Endodermal cell (in vitro differentiated cells): ENCODE data around the gene CSNK1D. TPM values are rescaled to one million over a fixed set of nuclear protein-coding genes. Genes with fewer than 3 reads are reported as not detected.

Source experiments
- DNase-seq: peaks from one replicate; pipeline ENCODE4 v3.0.0-alpha.2; 2017
- H3K27ac ChIP-seq: 2 replicates; pipeline ENCODE4 v1.5.1; 2013; ENCODE audit warnings: mild to moderate bottlenecking, low read depth, low read length, moderate library complexity
- H3K27me3 ChIP-seq: 2 replicates; pipeline ENCODE4 v1.6.1; 2013; ENCODE audit warnings: mild to moderate bottlenecking, low read length, moderate library complexity; ENCODE audit not compliant: insufficient read depth, control insufficient read depth, poor library complexity, severe bottlenecking
- H3K36me3 ChIP-seq: 2 replicates; pipeline ENCODE4 v1.7.0; 2013; ENCODE audit warnings: mild to moderate bottlenecking, low read length, moderate library complexity; ENCODE audit not compliant: control insufficient read depth, insufficient read depth
- H3K4me1 ChIP-seq: one replicate; pipeline ENCODE4 v1.7.0; 2013; ENCODE audit warnings: low read length; ENCODE audit not compliant: control insufficient read depth, insufficient read depth
- H3K4me3 ChIP-seq: 2 replicates; pipeline ENCODE4 v1.5.1; 2013; ENCODE audit warnings: mild to moderate bottlenecking, low read length, moderate library complexity
- H3K9ac ChIP-seq: 2 replicates; pipeline ENCODE4 v1.6.1; 2013; ENCODE audit warnings: mild to moderate bottlenecking, low read length, moderate library complexity; ENCODE audit not compliant: poor library complexity, severe bottlenecking; ENCODE audit errors: extremely low read depth
- H3K9me3 ChIP-seq: 2 replicates; pipeline ENCODE4 v1.6.1; 2013; ENCODE audit warnings: mild to moderate bottlenecking, low read length, moderate library complexity; ENCODE audit not compliant: control insufficient read depth
- H3K27ac Mint-ChIP-seq: 2 replicates; pipeline ENCODE4 v1.8.0; 2020; ENCODE audit warnings: mixed read lengths
- H3K27me3 Mint-ChIP-seq: 2 replicates; pipeline ENCODE4 v1.8.0; 2021; ENCODE audit warnings: mild to moderate bottlenecking, mixed read lengths; ENCODE audit not compliant: insufficient read depth
- H3K36me3 Mint-ChIP-seq: 2 replicates; pipeline ENCODE4 v1.8.0; 2020; ENCODE audit warnings: low read depth, mixed read lengths
- H3K4me1 Mint-ChIP-seq: 2 replicates; pipeline ENCODE4 v1.8.0; 2020; ENCODE audit warnings: mixed read lengths
- H3K4me3 Mint-ChIP-seq: 2 replicates; pipeline ENCODE4 v1.8.0; 2020; ENCODE audit warnings: mild to moderate bottlenecking, moderate library complexity, mixed read lengths
- H3K9me3 Mint-ChIP-seq: 2 replicates; pipeline ENCODE4 v1.8.0; 2020; ENCODE audit warnings: mild to moderate bottlenecking, mixed read lengths
- WGBS, 2 experiments: methylation state at CpG; one replicate each; pipeline versions ENCODE4 v1.1.5 to v1.1.7; 2013; ENCODE audit warnings: missing lambda C conversion rate in 2 of 2, mixed read lengths in 1 of 2; ENCODE audit not compliant: insufficient coverage in 1 of 2, insufficient read length in 1 of 2; 5-methylcytosine and 5-hydroxymethylcytosine counted together
- total RNA-seq, 2 donors: library from RNA; stranded (reverse); fragmentation: NEBNext Ultra II Directional in 1 of 2; extraction: Animal tissue kit (Norgen Biotek cat#: 25700) in 1 of 2; gene quantifications; 2 replicates in 1 of 2; 3 replicates in 1 of 2; pipeline ENCODE4 v1.2.1, GENCODE V29; 2021
- TF ChIP-seq, protein P1 (sequence below): fragments of 200-600 bp; sonication (generic); conservative IDR thresholded peaks from 2 replicates; pipeline ENCODE4 v1.5.0; 2021; ENCODE audit warnings: antibody characterized with exemption, mild to moderate bottlenecking

CSNK1D gene
- total RNA-seq, 2 donors from 2014 or later, result 104 to 143 TPM

DNA sequence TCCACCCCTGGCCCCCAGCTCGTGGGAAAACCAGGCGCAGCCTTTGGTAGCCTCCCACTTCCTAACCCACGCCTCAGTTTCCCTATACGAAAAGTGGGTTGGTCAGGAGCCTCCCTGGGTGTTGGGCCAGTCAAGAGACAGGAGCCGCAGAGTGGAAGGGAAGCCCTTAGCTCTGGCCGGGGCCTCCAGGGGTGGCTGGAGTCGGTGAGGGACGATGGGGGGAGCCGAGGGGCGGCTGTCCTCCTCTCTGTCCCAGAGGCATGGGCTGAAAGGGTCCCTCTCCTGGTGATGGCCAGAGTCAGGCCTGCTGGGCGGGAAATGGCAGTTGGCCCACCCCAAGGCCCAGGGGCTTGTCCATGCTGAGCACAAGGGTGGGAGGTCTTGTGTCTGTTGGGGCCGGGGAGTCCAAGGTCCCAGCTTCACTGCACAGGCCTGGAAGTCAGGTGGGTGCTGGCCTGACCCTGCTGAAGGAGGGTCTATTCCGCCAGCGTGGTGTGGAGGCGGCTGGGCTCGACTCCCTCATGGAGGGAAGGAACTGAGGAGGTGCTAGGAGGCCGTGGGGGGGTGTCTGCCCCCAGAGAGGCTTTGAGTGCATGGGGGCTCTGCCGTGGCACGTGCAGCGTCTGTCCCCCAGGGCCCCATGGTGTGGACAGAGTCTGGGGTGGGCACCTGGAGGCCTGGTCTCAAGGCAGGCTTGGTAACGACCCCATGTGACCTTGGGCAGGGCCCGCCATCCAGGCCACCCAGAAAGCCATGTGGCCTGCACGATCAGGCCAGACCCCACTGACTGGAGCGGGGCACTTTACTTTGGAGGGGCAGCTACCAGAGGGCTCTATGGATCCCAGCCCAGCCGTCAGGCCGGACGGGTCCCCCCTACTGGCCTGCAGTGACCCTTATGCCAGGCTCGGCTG, 43.5 kb downstream of the CSNK1D start:
- Histone ChIP-seq H3K27ac (no peak overlapping the region), H3K27me3 (peaks cover 30% of the 10 kb centered on the region), H3K9me3 (no peaks in the 10 kb centered on the region), H3K36me3 (no peaks in the 10 kb centered on the region), H3K4me1 (peaks cover 6% of the 10 kb centered on the region), H3K9ac (no peak overlapping the region), H3K4me3 (peak overlapping the region; percentile 60)
- Mint-ChIP-seq H3K4me3 (peak overlapping the region; percentile 55), H3K27ac (no peak overlapping the region), H3K27me3 (peaks cover 19% of the 10 kb centered on the region), H3K36me3 (no peaks in the 10 kb centered on the region), H3K9me3 (no peaks in the 10 kb centered on the region), H3K4me1 (no peaks in the 10 kb centered on the region)
- TF ChIP-seq, protein P1, sequence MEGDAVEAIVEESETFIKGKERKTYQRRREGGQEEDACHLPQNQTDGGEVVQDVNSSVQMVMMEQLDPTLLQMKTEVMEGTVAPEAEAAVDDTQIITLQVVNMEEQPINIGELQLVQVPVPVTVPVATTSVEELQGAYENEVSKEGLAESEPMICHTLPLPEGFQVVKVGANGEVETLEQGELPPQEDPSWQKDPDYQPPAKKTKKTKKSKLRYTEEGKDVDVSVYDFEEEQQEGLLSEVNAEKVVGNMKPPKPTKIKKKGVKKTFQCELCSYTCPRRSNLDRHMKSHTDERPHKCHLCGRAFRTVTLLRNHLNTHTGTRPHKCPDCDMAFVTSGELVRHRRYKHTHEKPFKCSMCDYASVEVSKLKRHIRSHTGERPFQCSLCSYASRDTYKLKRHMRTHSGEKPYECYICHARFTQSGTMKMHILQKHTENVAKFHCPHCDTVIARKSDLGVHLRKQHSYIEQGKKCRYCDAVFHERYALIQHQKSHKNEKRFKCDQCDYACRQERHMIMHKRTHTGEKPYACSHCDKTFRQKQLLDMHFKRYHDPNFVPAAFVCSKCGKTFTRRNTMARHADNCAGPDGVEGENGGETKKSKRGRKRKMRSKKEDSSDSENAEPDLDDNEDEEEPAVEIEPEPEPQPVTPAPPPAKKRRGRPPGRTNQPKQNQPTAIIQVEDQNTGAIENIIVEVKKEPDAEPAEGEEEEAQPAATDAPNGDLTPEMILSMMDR, result no peak
- 79 to 84% methylated on average over 15 to 28 of the region's 28 CpGs for WGBS, 2 experiments
- DNase-seq, result peak; percentile 68

DNA sequence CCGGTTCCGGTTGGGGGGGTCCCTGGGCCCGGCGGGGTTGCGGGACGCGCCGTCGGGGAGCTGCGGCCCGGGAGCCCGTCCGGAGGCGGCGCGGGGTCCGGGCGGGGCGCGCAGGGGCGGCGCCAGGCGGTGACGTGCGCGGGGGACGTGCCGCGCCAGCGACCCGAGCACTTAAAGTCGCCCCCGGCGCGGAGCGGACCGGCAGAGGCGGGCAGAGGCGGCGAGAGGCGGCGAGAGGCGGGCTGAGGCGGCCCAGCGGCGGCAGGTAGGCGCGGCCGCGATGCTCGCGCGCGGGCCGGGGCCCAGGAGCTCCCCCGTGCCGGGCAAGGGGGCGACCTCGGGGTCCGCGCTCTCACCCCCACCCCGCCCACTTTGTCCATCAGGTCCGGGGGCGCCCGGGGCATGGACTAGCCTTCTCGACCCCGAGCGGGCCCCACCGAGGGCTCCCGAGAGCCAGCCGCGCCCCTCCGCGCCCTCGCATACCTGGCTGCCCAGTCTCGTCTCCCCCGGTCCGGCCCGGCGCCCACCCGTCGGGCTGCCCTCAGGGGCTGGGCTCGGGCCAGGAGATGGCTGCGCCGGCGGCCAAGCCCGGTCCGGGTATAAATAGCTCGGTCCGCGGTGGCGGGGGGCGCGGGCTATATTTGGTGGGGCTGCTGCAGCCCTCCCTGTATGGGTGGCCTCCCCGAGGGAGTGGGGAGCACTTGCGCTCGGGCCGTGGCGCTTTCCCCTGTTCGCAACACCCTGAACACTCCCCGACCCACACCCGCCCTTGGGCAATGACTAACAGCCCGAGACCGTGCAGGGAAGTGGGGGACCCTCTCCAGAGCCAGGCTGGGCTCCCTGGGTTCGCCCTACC, 44.4 kb downstream of the CSNK1D start, which contains the start of gene SLC16A3:
Gene SLC16A3 (plus strand): TSS at position 201 of the 856 bp plus-strand sequence. CDS start 6,967 bp downstream, outside the sequence.
- Histone ChIP-seq H3K4me1 (peaks cover 6% of the 10 kb centered on the region), H3K36me3 (no peaks in the 10 kb centered on the region), H3K27me3 (peaks cover 30% of the 10 kb centered on the region), H3K4me3 (peak within 1 kb of the TSS; percentile 60), H3K9me3 (no peaks in the 10 kb centered on the region), H3K27ac (no peak within 1 kb of the TSS), H3K9ac (no peak within 1 kb of the TSS)
- 7 to 19% methylated on average over 13 to 104 of the region's 105 CpGs for WGBS, 2 experiments
- Mint-ChIP-seq H3K27ac (no peak within 1 kb of the TSS), H3K9me3 (peaks cover 3% of the 10 kb centered on the region), H3K4me3 (peak within 1 kb of the TSS; percentile 55), H3K36me3 (no peaks in the 10 kb centered on the region), H3K27me3 (peaks cover 23% of the 10 kb centered on the region), H3K4me1 (no peaks in the 10 kb centered on the region)
- DNase-seq, result peak; percentile 88
- TF ChIP-seq, protein P1, result no peak

DNA sequence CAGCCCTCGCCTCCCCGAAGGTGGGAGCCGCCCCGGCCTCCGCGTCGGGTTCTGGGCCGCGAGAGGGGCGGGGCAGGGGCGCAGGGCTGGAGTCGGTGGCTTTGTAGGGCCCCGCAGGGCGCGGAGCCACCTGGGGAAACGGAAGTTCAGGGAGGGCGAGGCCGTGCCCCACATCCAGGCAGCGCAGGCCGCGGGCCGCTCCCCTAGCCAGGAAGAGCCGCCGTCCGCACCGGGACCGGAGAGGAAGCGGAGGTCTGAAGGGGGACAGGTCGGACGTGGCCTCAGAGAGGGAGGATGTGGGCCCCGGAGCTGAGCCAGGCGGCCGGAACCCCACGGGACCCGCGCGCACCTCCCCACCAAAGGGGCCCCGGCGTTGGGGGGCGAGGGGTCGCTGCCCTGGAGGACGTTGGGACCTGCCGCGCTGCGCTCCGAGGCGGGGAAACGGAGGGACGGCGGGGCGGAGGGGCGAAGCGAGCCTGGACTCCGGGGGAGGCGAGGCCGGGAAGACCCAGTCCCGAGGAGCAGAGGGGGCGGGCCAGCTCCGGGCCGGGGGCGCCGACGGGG, 45.1 kb downstream of the CSNK1D start:
- H3K27me3 Mint-ChIP-seq, result peaks cover 26% of the 10 kb centered on the region
- no peak overlapping the region for H3K27ac Mint-ChIP-seq

More for the DNA sequence above, 45.1 kb downstream of the CSNK1D start:
- 27 to 33% methylated on average over 20 to 63 of the region's 63 CpGs for WGBS, 2 experiments
- H3K9me3 Mint-ChIP-seq, result peaks cover 3% of the 10 kb centered on the region
- no peaks in the 10 kb centered on the region for H3K36me3 Mint-ChIP-seq
- H3K4me3 ChIP-seq, result no peak overlapping the region
- H3K9me3 ChIP-seq, result no peaks in the 10 kb centered on the region
- H3K4me1 ChIP-seq, result peaks cover 6% of the 10 kb centered on the region
- no peaks in the 10 kb centered on the region for H3K4me1 Mint-ChIP-seq
- no peak overlapping the region for H3K9ac ChIP-seq
- H3K36me3 ChIP-seq, result no peaks in the 10 kb centered on the region
- H3K4me3 Mint-ChIP-seq, result peak overlapping the region; percentile 55
- no peak overlapping the region for H3K27ac ChIP-seq
- TF ChIP-seq, protein P1, result no peak
- DNase-seq, result peak; percentile 84
- H3K27me3 ChIP-seq, result peaks cover 30% of the 10 kb centered on the region
